Panc1 (cell line): ENCODE measurements around the gene WASHC1. TPM values are rescaled to one million over a fixed set of nuclear protein-coding genes. Genes with fewer than 3 reads are reported as not detected.
"Not testable (repeated sequence)": the region's sequence is repeated elsewhere in the genome, so short reads cannot be mapped to it uniquely, and the experiment has no call there.

Source experiments
- ATAC-seq: fragments of 200-7000 bp; cut with Tn5 transposase; 2 replicates; pipeline ENCODE4 v1.9.1; 2020; ENCODE audit warnings: mild to moderate bottlenecking, moderate library complexity
- BruUV-seq: library from RNA; stranded (reverse); fragments of 400-500 nt; replicated peaks from 2 replicates; lab custom pipeline; 2021; lab: Mats Ljungman, UMichigan
- CTCF ChIA-PET: fragments of 300-600 bp; sonication (Branson Sonifier 250); formaldehyde crosslinking; loops from one replicate; lab custom pipeline; 2022; ENCODE audit warnings: antibody characterized with exemption; lab: Charles Lee
- POLR2A ChIA-PET: fragments of 300-600 bp; sonication (Branson Sonifier 250); formaldehyde crosslinking; loops from one replicate; lab custom pipeline; 2022; ENCODE audit warnings: antibody characterized with exemption; lab: Charles Lee
- DNase-seq: peaks from one replicate; pipeline ENCODE4 v3.0.0-alpha.2; 2010; ENCODE audit warnings: low read depth, low spot score
- H3K27ac ChIP-seq: 2 replicates; pipeline ENCODE4 v1.5.1; 2011; ENCODE audit warnings: mild to moderate bottlenecking, low read length, inconsistent platforms
- H3K27me3 ChIP-seq: fragments of 200-500 bp; sonication (Bioruptor generic); 2 replicates; pipeline ENCODE4 v1.6.0; 2014; ENCODE audit warnings: low read length, inconsistent platforms; ENCODE audit not compliant: control insufficient read depth, insufficient read depth
- H3K36me3 ChIP-seq: fragments of 200-500 bp; sonication (Bioruptor generic); 2 replicates; pipeline ENCODE4 v1.5.1; 2014; ENCODE audit warnings: inconsistent platforms, mild to moderate bottlenecking, low read length, moderate library complexity; ENCODE audit not compliant: control insufficient read depth, insufficient read depth
- H3K4me1 ChIP-seq: 2 replicates; pipeline ENCODE4 v1.5.1; 2011; ENCODE audit warnings: inconsistent platforms, mild to moderate bottlenecking, low read length, moderate library complexity; ENCODE audit not compliant: control insufficient read depth, insufficient read depth
- H3K4me3 ChIP-seq, 2 experiments: 2 replicates each; pipeline ENCODE4 v1.5.1; 2011 to 2012; ENCODE audit warnings: low read depth in 2 of 2, low read length in 2 of 2, mild to moderate bottlenecking in 2 of 2, inconsistent platforms in 1 of 2, moderate library complexity in 1 of 2
- H3K9me3 ChIP-seq: fragments of 200-500 bp; sonication (Bioruptor generic); 2 replicates; pipeline ENCODE4 v1.5.1; 2014; ENCODE audit warnings: low read depth, mild to moderate bottlenecking, inconsistent platforms, low read length, moderate library complexity; ENCODE audit not compliant: control insufficient read depth, insufficient read depth
- in situ Hi-C: cut with HindIII; loops from 2 replicates; pipeline ENCODE4 v1.10.0; 2016; ENCODE audit warnings: low sequenced_read_pairs, low pct_unique_long_range_greater_than_20kb
- intact Hi-C: fragments of 100-400 bp; cut with micrococcal nuclease; formaldehyde crosslinking; loops from one replicate; pipeline ENCODE4 v1.10.0; 2022; ENCODE audit not compliant: unreplicated experiment
- total RNA-seq: library from RNA; stranded (reverse); gene quantifications from one replicate; pipeline ENCODE4 v1.2.1, GENCODE V29; 2021; ENCODE audit not compliant: unreplicated experiment

The WASHC1 gene
- total RNA-seq, 1 experiment from 2014 or later: 9.8 TPM

GRCh38 chr9:48190-48842, 19.1 kb upstream of the WASHC1 start:
- POLR2A ChIA-PET, DNase-seq, intact Hi-C loops, H3K4me1 ChIP-seq, H3K27me3 ChIP-seq, CTCF ChIA-PET, in situ Hi-C loops, H3K4me3 ChIP-seq, BruUV-seq, H3K9me3 ChIP-seq, ATAC-seq, H3K27ac ChIP-seq, H3K36me3 ChIP-seq: not testable (repeated sequence)

GRCh38 chr9:46639-47271, 17.5 kb upstream of the WASHC1 start:
- DNase-seq, H3K27me3 ChIP-seq, POLR2A ChIA-PET, H3K27ac ChIP-seq, BruUV-seq, intact Hi-C loops, H3K36me3 ChIP-seq, in situ Hi-C loops, CTCF ChIA-PET, ATAC-seq, H3K4me1 ChIP-seq, H3K9me3 ChIP-seq, H3K4me3 ChIP-seq: not testable (repeated sequence)

- H3K9me3 ChIP-seq, H3K4me1 ChIP-seq, in situ Hi-C loops, CTCF ChIA-PET, DNase-seq, ATAC-seq, H3K36me3 ChIP-seq, POLR2A ChIA-PET, H3K4me3 ChIP-seq, H3K27me3 ChIP-seq, H3K27ac ChIP-seq, BruUV-seq, intact Hi-C loops: not testable (repeated sequence)
Observed at GRCh38 chr9:46164-46563, 16.9 kb upstream of the WASHC1 start.

- H3K27me3 ChIP-seq, BruUV-seq, in situ Hi-C loops, intact Hi-C loops, H3K4me1 ChIP-seq, H3K4me3 ChIP-seq, DNase-seq, H3K36me3 ChIP-seq, ATAC-seq, POLR2A ChIA-PET, H3K9me3 ChIP-seq, CTCF ChIA-PET, H3K27ac ChIP-seq: not testable (repeated sequence)
Observed at GRCh38 chr9:45180-45878, 16.1 kb upstream of the WASHC1 start.

GRCh38 chr9:44416-44815, 15.2 kb upstream of the WASHC1 start:
- H3K4me3 ChIP-seq, H3K4me1 ChIP-seq, POLR2A ChIA-PET, H3K27ac ChIP-seq, DNase-seq, BruUV-seq, H3K36me3 ChIP-seq, ATAC-seq, H3K9me3 ChIP-seq, H3K27me3 ChIP-seq, in situ Hi-C loops, CTCF ChIA-PET, intact Hi-C loops: not testable (repeated sequence)

GRCh38 chr9:43636-44035, 14.4 kb upstream of the WASHC1 start:
- DNase-seq, H3K27me3 ChIP-seq, POLR2A ChIA-PET, BruUV-seq, H3K4me3 ChIP-seq, H3K36me3 ChIP-seq, ATAC-seq, in situ Hi-C loops, H3K9me3 ChIP-seq, intact Hi-C loops, H3K27ac ChIP-seq, H3K4me1 ChIP-seq, CTCF ChIA-PET: not testable (repeated sequence)

- H3K4me3 ChIP-seq, BruUV-seq, in situ Hi-C loops, H3K36me3 ChIP-seq, H3K9me3 ChIP-seq, CTCF ChIA-PET, intact Hi-C loops, H3K27ac ChIP-seq, DNase-seq, POLR2A ChIA-PET, H3K4me1 ChIP-seq, ATAC-seq, H3K27me3 ChIP-seq: not testable (repeated sequence)
Observed at GRCh38 chr9:43116-43515, 13.9 kb upstream of the WASHC1 start.
